ENCODE results near the gene LGALS4. TPM values are rescaled to one million over a fixed set of nuclear protein-coding genes. Genes with fewer than 3 reads are reported as not detected.
A peak's percentile ranks its signal among the peaks of the same experiment; 100 is the strongest.

LGALS4 gene
- total RNA-seq, 3 donors from 2014 or later: 0.80 to 16.4 (median 0.88) TPM

- Histone ChIP-seq H3K27me3 (no peaks in the 10 kb centered on the region), H3K4me3 (no peak overlapping the region), H3K27ac (peak overlapping the region; percentile 58 to 91), H3K36me3 (peaks cover 18% of the 10 kb centered on the region), H3K9me3 (no peaks in the 10 kb centered on the region), H3K4me1 (peaks cover 9 to 14% of the 10 kb centered on the region in 2 donors)
- intact Hi-C loops (cut with DNase I; ENCODE audit: low total_unique reads): no loop called here
- DNase-seq (ENCODE audit: low spot score in 2 of 2): no peak
- TF ChIP-seq, protein P1, sequence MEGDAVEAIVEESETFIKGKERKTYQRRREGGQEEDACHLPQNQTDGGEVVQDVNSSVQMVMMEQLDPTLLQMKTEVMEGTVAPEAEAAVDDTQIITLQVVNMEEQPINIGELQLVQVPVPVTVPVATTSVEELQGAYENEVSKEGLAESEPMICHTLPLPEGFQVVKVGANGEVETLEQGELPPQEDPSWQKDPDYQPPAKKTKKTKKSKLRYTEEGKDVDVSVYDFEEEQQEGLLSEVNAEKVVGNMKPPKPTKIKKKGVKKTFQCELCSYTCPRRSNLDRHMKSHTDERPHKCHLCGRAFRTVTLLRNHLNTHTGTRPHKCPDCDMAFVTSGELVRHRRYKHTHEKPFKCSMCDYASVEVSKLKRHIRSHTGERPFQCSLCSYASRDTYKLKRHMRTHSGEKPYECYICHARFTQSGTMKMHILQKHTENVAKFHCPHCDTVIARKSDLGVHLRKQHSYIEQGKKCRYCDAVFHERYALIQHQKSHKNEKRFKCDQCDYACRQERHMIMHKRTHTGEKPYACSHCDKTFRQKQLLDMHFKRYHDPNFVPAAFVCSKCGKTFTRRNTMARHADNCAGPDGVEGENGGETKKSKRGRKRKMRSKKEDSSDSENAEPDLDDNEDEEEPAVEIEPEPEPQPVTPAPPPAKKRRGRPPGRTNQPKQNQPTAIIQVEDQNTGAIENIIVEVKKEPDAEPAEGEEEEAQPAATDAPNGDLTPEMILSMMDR (IDR thresholded peaks at IDR 0.05): no peak
- TF ChIP-seq POLR2AphosphoS5 (IDR thresholded peaks at IDR 0.05) (no peak), POLR2A (IDR thresholded peaks at IDR 0.05) (no peak)
Measured at GRCh38 chr19:38839816-38840582, 27.3 kb upstream of the LGALS4 start.

- DNase-seq (ENCODE audit: low spot score in 2 of 2): no peak
- H3K36me3 ChIP-seq: peaks cover 18% of the 10 kb centered on the region
- no peak overlapping the region for H3K4me3 ChIP-seq
- H3K9me3 ChIP-seq: no peaks in the 10 kb centered on the region
- peaks cover 9 to 14% of the 10 kb centered on the region in 2 donors for H3K4me1 ChIP-seq
- H3K27ac ChIP-seq: peak overlapping the region; percentile 58 to 91
- TF ChIP-seq POLR2AphosphoS5 (IDR thresholded peaks at IDR 0.05) (no peak), POLR2A (IDR thresholded peaks at IDR 0.05) (no peak)
- TF ChIP-seq, protein P1 (IDR thresholded peaks at IDR 0.05): no peak
- H3K27me3 ChIP-seq: no peaks in the 10 kb centered on the region
- intact Hi-C loops (cut with DNase I; ENCODE audit: low total_unique reads): no loop called here
Measured at GRCh38 chr19:38838986-38839761, 26.4 kb upstream of the LGALS4 start.

GRCh38 chr19:38838208-38838985 is 25.7 kb upstream of the LGALS4 start:
- Histone ChIP-seq H3K27ac (peak overlapping the region; percentile 58 to 91), H3K27me3 (no peaks in the 10 kb centered on the region), H3K4me1 (peaks cover 9 to 14% of the 10 kb centered on the region in 2 donors), H3K36me3 (peaks cover 18% of the 10 kb centered on the region), H3K9me3 (no peaks in the 10 kb centered on the region), H3K4me3 (peak overlapping the region in 1 of 3 donors; percentile 23)
- DNase-seq (ENCODE audit: low spot score in 2 of 2): peak in 1 of 2 donors; percentile 70
- intact Hi-C loops (cut with DNase I; ENCODE audit: low total_unique reads): no loop called here
- TF ChIP-seq POLR2A (IDR thresholded peaks at IDR 0.05): no peak
- TF ChIP-seq, protein P1 (IDR thresholded peaks at IDR 0.05): peak in 2 of 3 donors; percentile 26 to 37

DNA sequence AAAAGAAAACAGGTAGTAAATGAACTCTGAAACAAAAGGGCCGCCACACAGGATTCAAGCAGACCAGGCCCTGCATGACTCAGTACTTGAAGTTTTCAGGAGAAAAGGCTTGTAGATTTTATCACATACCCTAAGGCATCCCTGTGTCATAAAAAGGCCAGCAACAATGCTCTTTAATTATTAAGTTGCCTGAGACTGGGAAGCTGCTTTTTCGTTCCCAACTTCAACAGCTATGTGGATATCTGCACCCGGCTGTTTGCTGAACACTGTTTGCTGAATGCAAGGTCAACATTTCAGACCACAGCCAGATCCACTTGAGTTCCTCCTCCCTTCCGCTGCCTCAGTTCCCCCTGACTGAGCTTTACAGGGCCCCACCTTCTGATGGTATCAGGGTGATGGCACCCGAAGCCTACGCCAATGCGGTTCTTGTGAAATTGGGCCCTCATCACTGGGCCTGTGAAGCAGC is 24.9 kb upstream of the LGALS4 start:
- H3K4me1 ChIP-seq: peaks cover 9 to 14% of the 10 kb centered on the region in 2 donors
- peaks cover 18% of the 10 kb centered on the region for H3K36me3 ChIP-seq
- no peak for DNase-seq (ENCODE audit: low spot score in 2 of 2)
- TF ChIP-seq, protein P1 (IDR thresholded peaks at IDR 0.05): no peak
- TF ChIP-seq POLR2A (IDR thresholded peaks at IDR 0.05) (no peak), POLR2AphosphoS5 (IDR thresholded peaks at IDR 0.05) (peak in 1 of 3 donors; percentile 19)
- H3K27ac ChIP-seq: peak overlapping the region; percentile 58 to 91
- peak overlapping the region in 1 of 3 donors; percentile 23 for H3K4me3 ChIP-seq
- intact Hi-C loops (cut with DNase I; ENCODE audit: low total_unique reads): no loop called here
- H3K9me3 ChIP-seq: no peaks in the 10 kb centered on the region
- H3K27me3 ChIP-seq: no peaks in the 10 kb centered on the region
